ENCODE results near the gene CLPSL1. TPM values are rescaled to one million over a fixed set of nuclear protein-coding genes. Genes with fewer than 3 reads are reported as not detected.

Gene CLPSL1
- total RNA-seq, 1 donor from 2014 or later = not detected

- H3K4me1 ChIP-seq = peaks cover 10% of the 10 kb centered on the region
- intact Hi-C loops (cut with DNase I) = no loop called here
- H3K27ac ChIP-seq = no peak overlapping the region
- H3K27me3 ChIP-seq = no peaks in the 10 kb centered on the region
- no peaks in the 10 kb centered on the region for H3K9me3 ChIP-seq
- H3K4me3 ChIP-seq = no peak overlapping the region
- no peak for TF ChIP-seq CTCF (IDR thresholded peaks at IDR 0.05)
- TF ChIP-seq POLR2A (IDR thresholded peaks at IDR 0.05) = no peak
- TF ChIP-seq POLR2AphosphoS5 (IDR thresholded peaks at IDR 0.05; ENCODE audit: insufficient read depth in 1 of 2, low read depth in 1 of 2) = no peak
- H3K36me3 ChIP-seq = no peaks in the 10 kb centered on the region
- no peak for DNase-seq (ENCODE audit: extremely low spot score in 2 of 2)
Observed at GRCh38 chr6:35775031-35775430, 5.8 kb upstream of the CLPSL1 start.

GRCh38 chr6:35776364-35777215, 4.2 kb upstream of the CLPSL1 start, which contains the start of gene CLPSL2:
TSS of gene CLPSL2 (plus strand) at chr6:35776598. CDS start at chr6:35776619, 21 bp downstream.
- no peak within 1 kb of the TSS for H3K27ac ChIP-seq
- no peak for TF ChIP-seq CTCF (IDR thresholded peaks at IDR 0.05)
- TF ChIP-seq POLR2AphosphoS5 (IDR thresholded peaks at IDR 0.05; ENCODE audit: insufficient read depth in 1 of 2, low read depth in 1 of 2) = no peak
- no peak for TF ChIP-seq POLR2A (IDR thresholded peaks at IDR 0.05)
- H3K4me1 ChIP-seq = peaks cover 10% of the 10 kb centered on the region
- no peaks in the 10 kb centered on the region for H3K27me3 ChIP-seq
- H3K36me3 ChIP-seq = no peaks in the 10 kb centered on the region
- intact Hi-C loops (cut with DNase I) = no loop called here
- peak within 1 kb of the TSS; percentile 23 to 37 for H3K4me3 ChIP-seq
- no peak for DNase-seq (ENCODE audit: extremely low spot score in 2 of 2)
- no peaks in the 10 kb centered on the region for H3K9me3 ChIP-seq

DNA sequence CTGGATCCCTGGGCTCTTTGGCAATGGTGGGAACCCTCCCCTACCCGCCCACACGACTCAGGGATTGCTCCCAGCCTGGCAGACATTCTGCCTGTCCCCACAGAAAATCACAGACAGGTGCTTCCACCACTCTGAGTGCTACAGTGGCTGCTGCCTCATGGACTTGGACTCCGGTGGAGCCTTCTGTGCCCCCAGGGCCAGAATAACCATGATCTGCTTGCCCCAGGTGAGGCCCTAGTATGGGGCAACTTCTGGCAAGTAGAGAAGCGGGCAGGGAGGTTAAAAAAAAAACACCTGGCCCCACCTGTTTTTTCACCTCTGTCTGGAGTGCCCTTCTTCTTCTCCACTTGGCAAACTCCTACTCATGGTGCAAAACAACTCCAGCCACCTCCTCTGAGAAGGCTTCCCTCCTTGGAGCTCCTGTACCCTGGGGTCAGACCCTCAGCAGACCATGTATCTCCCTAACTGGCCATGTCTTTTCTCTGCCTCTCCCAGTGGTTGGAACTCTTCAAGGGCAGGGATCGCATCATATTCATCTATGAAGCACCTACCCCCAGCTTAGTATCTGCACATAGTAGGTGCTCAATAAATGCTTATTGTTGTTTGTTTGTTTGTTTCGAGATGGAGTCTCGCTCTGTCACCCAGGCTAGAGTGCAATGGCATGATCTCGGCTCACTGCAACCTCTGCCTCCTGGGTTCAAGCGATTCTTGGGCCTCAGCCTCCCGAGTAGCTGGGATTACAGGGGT, 3.3 kb upstream of the CLPSL1 start:
- DNase-seq (ENCODE audit: extremely low spot score in 2 of 2) = no peak

DNA sequence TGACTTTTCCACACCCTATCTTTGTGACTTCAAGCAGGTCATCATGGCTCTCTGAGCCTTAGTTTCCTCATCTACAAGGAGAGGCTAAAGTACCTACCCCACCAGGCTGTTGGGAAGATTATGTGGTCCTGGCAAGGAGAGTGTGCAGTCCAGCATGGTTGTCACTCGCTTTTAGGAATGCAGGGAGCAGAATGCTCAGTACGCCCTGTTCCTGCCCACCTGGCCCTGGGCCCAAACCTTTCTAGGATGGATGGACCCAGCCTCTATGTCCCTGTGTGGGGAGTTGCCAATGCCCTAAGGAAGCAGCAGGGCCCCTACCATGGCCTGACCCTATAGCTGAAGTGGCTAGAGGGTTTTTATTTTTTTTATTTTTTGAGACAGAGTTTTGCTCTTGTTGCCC, 2.4 kb upstream of the CLPSL1 start:
- DNase-seq (ENCODE audit: extremely low spot score in 2 of 2) = no peak
- no peak overlapping the region for H3K4me3 ChIP-seq
- H3K9me3 ChIP-seq = no peaks in the 10 kb centered on the region
- no peak overlapping the region for H3K27ac ChIP-seq
- H3K4me1 ChIP-seq = peaks cover 10% of the 10 kb centered on the region
- TF ChIP-seq POLR2A (IDR thresholded peaks at IDR 0.05) (no peak), POLR2AphosphoS5 (IDR thresholded peaks at IDR 0.05; ENCODE audit: insufficient read depth in 1 of 2, low read depth in 1 of 2) (no peak)
- H3K27me3 ChIP-seq = no peaks in the 10 kb centered on the region
- no peaks in the 10 kb centered on the region for H3K36me3 ChIP-seq
- intact Hi-C loops (cut with DNase I) = no loop called here

More for the DNA sequence above, 3.3 kb upstream of the CLPSL1 start:
- no peaks in the 10 kb centered on the region for H3K9me3 ChIP-seq
- TF ChIP-seq POLR2A (IDR thresholded peaks at IDR 0.05) = no peak
- TF ChIP-seq POLR2AphosphoS5 (IDR thresholded peaks at IDR 0.05; ENCODE audit: insufficient read depth in 1 of 2, low read depth in 1 of 2) = no peak
- TF ChIP-seq CTCF (IDR thresholded peaks at IDR 0.05) = no peak
- H3K36me3 ChIP-seq = no peaks in the 10 kb centered on the region
- H3K27ac ChIP-seq = no peak overlapping the region
- no peak overlapping the region for H3K4me3 ChIP-seq
- intact Hi-C loops (cut with DNase I) = no loop called here
- no peaks in the 10 kb centered on the region for H3K27me3 ChIP-seq
- H3K4me1 ChIP-seq = peaks cover 10% of the 10 kb centered on the region

DNA sequence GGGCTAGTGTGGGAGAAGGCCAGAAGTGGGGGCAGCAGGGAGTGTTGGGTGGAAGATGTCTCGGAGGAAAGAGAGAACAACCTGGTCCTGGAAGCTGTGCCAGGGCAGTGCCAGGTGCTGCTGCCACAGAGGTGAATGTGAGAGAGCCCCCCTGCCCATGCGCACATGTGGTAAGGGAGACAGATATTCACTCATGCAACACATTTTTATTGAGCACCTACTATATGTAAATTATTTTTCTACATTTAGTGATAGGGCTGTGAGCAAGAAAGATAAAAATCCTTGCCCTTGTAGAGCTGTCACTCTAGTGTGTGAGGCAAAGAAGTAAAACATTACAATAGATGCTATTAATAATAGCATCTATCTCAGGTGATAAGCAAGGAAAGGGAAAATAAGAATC, 471 bp downstream of the CLPSL1 start:
- H3K36me3 ChIP-seq = no peaks in the 10 kb centered on the region
- intact Hi-C loops (cut with DNase I) = no loop called here
- no peak overlapping the region for H3K4me3 ChIP-seq
- no peak for DNase-seq (ENCODE audit: extremely low spot score in 2 of 2)
- H3K27me3 ChIP-seq = no peaks in the 10 kb centered on the region
- peaks cover 9% of the 10 kb centered on the region for H3K4me1 ChIP-seq
- no peak for TF ChIP-seq POLR2A (IDR thresholded peaks at IDR 0.05)
- no peak overlapping the region for H3K27ac ChIP-seq
- H3K9me3 ChIP-seq = no peaks in the 10 kb centered on the region

All from vagina (tissue), 2 donors.